GM21529 (cell line): Measurements from ENCODE around the gene BOD1L1.
A peak's percentile ranks its signal among the peaks of the same experiment; 100 is the strongest.

ENCODE experiments used
- ATAC-seq: cut with Tn5 transposase; IDR thresholded peaks from one replicate; pipeline ENCODE4 v1.9.1; 2021; ENCODE audit not compliant: unreplicated experiment

Gene BOD1L1

GRCh38 chr4:13626492-13627177 lies 890 bp downstream of the BOD1L1 start:
- no peak for ATAC-seq

GRCh38 chr4:13618212-13618806 lies 9.2 kb downstream of the BOD1L1 start:
- no peak for ATAC-seq

GRCh38 chr4:13617801-13618200 lies 9.7 kb downstream of the BOD1L1 start:
- ATAC-seq, result no peak

GRCh38 chr4:13616597-13616996 lies 10.9 kb downstream of the BOD1L1 start:
- ATAC-seq, result no peak

GRCh38 chr4:13615161-13615560 lies 12.4 kb downstream of the BOD1L1 start:
- peak; percentile 57 for ATAC-seq

- no peak for ATAC-seq
Measured at GRCh38 chr4:13612569-13612968, 15.0 kb downstream of the BOD1L1 start.

- ATAC-seq, result peak; percentile 94
Measured at GRCh38 chr4:13611283-13611842, 16.2 kb downstream of the BOD1L1 start.

GRCh38 chr4:13605330-13605729 lies 22.2 kb downstream of the BOD1L1 start:
- ATAC-seq, result no peak

GRCh38 chr4:13601848-13602247 lies 25.7 kb downstream of the BOD1L1 start:
- ATAC-seq, result no peak

- peak; percentile 68 for ATAC-seq
Measured at GRCh38 chr4:13601048-13601447, 26.5 kb downstream of the BOD1L1 start.

GRCh38 chr4:13599159-13599558 lies 28.4 kb downstream of the BOD1L1 start:
- ATAC-seq, result no peak

GRCh38 chr4:13597604-13598003 lies 29.9 kb downstream of the BOD1L1 start:
- no peak for ATAC-seq

GRCh38 chr4:13597141-13597540 lies 30.4 kb downstream of the BOD1L1 start:
- ATAC-seq, result no peak

GRCh38 chr4:13592220-13592619 lies 35.3 kb downstream of the BOD1L1 start:
- no peak for ATAC-seq

- ATAC-seq, result no peak
Measured at GRCh38 chr4:13590766-13591165, 36.8 kb downstream of the BOD1L1 start.

- no peak for ATAC-seq
Measured at GRCh38 chr4:13588954-13589353, 38.6 kb downstream of the BOD1L1 start.

GRCh38 chr4:13584481-13584880 lies 43.0 kb downstream of the BOD1L1 start:
- ATAC-seq, result no peak

GRCh38 chr4:13580036-13580435 lies 47.5 kb downstream of the BOD1L1 start:
- ATAC-seq, result no peak

- ATAC-seq, result no peak
Measured at GRCh38 chr4:13577660-13578059, 49.9 kb downstream of the BOD1L1 start.

GRCh38 chr4:13570916-13571315 lies 56.6 kb downstream of the BOD1L1 start:
- no peak for ATAC-seq

GRCh38 chr4:13567125-13567524 lies 60.4 kb downstream of the BOD1L1 start:
- ATAC-seq, result no peak

GRCh38 chr4:13562876-13563275 lies 64.6 kb downstream of the BOD1L1 start:
- ATAC-seq, result no peak

- no peak for ATAC-seq
Measured at GRCh38 chr4:13561673-13562072, 65.9 kb downstream of the BOD1L1 start.
